ENCODE results near the gene ARRB1.

Gene ARRB1

DNA sequence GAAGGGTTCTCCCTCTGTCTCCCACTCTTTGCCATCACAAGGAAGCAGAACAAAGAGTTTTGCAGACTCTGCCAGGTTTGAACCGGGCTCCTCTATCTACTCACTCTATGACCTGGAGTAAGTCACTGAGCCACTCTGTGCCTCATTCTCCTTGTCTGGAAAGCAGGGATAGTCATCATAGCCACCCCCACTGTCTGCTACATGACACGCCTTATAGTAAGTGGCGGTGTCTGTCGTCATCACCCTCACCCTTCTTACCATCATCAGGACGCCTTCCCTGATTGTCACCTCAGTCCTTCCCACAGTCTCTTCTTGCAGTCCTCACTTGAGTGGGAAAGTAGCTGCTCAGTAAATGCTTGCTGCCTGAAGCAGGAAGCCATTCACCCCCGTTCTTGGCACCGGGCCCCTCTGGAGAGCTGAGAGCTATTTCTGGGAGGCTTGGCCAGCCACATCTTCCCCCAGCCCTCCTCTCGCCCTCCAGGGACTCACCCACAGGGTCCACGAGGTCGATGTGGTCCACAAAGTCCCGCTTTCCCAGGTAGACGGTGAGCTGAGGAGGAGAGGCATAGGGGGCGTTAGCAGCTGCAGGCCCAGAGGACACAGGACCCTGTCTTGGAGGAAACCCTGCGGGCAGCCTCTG, 64.5 kb downstream of the ARRB1 start:
- DNase-seq (no peak), ATAC-seq (replicated peaks) (no peak)
- no peak overlapping the region for H3K4me3 Mint-ChIP-seq
- H3K27me3 Mint-ChIP-seq = no peaks in the 10 kb centered on the region
- peak overlapping the region in 1 of 2 donors; percentile 32 for H3K27ac Mint-ChIP-seq
- peaks cover 7% of the 10 kb centered on the region for H3K36me3 Mint-ChIP-seq (ENCODE audit: insufficient read depth)
- peaks cover 0 to 8% of the 10 kb centered on the region in 2 donors for H3K4me1 Mint-ChIP-seq (ENCODE audit: low read depth in 2 of 2)
- no peaks in the 10 kb centered on the region for H3K9me3 Mint-ChIP-seq

DNA sequence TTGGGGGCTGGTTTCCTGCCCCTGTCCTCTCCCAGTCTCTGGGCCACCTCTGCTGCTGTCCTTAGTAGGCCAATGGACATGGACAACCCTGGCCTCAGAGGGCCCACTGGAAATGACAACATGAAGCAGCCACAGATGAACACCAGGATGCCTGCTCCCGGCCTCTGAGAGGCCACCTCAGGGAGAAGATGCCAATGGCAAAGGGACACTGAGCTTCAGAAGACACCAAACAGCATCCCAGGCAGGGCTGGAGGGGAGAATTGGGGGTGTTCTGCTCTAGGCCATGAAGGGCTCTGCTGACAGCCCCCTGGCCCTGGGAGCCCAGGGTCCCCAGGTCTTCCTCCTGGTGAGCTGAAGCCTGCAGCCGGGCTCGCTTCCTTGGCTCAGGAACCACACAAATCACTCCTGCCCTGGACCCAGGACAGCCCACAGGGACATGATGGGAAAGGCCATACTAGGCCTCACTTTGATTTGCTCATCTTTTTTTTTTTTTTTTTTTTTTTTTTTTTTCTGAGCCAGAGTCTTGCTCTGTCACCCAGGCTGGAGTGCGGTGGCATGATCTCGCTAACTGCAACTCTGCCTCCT, 65.6 kb downstream of the ARRB1 start:
- Mint-ChIP-seq H3K36me3 (ENCODE audit: insufficient read depth) (peaks cover 7% of the 10 kb centered on the region), H3K4me1 (ENCODE audit: low read depth in 2 of 2) (peaks cover 0 to 3% of the 10 kb centered on the region in 2 donors), H3K27ac (peak overlapping the region; percentile 23 to 54), H3K9me3 (no peaks in the 10 kb centered on the region), H3K4me3 (no peak overlapping the region), H3K27me3 (no peaks in the 10 kb centered on the region)
- ATAC-seq (replicated peaks) (no peak), DNase-seq (no peak)

DNA sequence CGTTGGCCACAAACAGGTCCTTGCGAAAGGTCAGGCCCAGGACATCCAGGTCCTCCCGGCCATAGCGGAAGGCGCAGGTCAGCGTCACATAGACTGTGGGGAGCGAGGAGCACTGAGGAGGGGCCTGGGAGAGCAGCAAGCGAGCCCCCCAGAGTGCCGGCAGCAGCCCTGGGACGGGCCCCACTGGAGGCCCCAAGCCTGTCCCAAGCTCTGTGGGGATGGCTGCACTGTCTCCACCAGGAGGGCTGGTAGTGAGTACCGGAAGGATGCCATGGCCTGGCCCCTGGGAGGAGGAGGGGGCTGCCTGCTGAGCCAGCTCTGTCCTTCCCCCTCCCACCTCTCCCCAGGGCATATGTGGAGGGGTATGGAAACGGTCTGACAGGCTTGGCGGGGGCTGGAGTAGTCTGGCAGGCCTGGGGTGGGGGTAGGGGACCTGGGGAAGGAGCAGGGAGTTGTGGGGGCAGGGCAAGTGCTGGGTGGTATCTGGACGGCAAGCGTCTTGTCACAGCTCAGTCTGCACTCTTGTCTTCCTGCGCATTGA, 68.0 kb downstream of the ARRB1 start:
- H3K27ac Mint-ChIP-seq = peak overlapping the region in 1 of 2 donors; percentile 65
- no peaks in the 10 kb centered on the region for H3K9me3 Mint-ChIP-seq
- no peak overlapping the region for H3K4me3 Mint-ChIP-seq
- no peak for DNase-seq
- peaks cover 6 to 8% of the 10 kb centered on the region in 2 donors for H3K4me1 Mint-ChIP-seq (ENCODE audit: low read depth in 2 of 2)
- ATAC-seq (replicated peaks) = no peak
- H3K36me3 Mint-ChIP-seq (ENCODE audit: insufficient read depth) = peaks cover 7% of the 10 kb centered on the region
- H3K27me3 Mint-ChIP-seq = no peaks in the 10 kb centered on the region

DNA sequence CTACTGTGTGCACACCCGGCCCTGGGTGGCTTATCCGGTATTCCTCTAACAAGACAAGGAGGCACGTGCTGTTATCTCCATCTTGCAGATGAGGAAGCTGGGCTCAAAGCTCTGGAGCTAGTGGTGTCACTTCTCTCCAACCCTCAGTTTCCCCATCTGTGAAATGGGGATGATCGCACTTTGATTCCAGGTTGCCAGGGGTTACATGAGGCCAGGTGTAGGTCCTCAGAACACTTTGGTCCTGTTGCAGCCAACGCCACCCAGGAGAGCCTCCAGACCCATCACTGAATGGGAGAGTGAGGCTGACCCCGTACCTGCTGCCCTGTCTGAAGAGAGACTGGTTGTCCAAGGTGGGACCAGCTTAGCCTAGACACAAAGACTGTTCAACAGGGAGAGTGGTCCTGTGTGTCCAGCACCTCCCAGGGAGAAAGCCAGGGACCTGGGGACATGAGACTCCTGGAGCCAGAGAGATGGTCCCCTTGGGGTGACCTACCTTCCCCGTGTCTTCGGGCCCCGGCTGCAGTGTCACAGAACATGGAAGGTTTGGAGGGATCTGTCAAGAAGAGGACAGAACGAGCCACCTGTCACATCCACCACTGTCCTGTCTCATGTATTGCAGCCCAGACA, 69.9 kb downstream of the ARRB1 start:
- Mint-ChIP-seq H3K4me3 (no peak overlapping the region), H3K9me3 (no peaks in the 10 kb centered on the region), H3K36me3 (ENCODE audit: insufficient read depth) (peaks cover 10% of the 10 kb centered on the region), H3K27me3 (no peaks in the 10 kb centered on the region), H3K4me1 (ENCODE audit: low read depth in 2 of 2) (peaks cover 16% of the 10 kb centered on the region in 2 donors), H3K27ac (peak overlapping the region; percentile 44 to 53)
- ATAC-seq (replicated peaks) (no peak), DNase-seq (no peak)

DNA sequence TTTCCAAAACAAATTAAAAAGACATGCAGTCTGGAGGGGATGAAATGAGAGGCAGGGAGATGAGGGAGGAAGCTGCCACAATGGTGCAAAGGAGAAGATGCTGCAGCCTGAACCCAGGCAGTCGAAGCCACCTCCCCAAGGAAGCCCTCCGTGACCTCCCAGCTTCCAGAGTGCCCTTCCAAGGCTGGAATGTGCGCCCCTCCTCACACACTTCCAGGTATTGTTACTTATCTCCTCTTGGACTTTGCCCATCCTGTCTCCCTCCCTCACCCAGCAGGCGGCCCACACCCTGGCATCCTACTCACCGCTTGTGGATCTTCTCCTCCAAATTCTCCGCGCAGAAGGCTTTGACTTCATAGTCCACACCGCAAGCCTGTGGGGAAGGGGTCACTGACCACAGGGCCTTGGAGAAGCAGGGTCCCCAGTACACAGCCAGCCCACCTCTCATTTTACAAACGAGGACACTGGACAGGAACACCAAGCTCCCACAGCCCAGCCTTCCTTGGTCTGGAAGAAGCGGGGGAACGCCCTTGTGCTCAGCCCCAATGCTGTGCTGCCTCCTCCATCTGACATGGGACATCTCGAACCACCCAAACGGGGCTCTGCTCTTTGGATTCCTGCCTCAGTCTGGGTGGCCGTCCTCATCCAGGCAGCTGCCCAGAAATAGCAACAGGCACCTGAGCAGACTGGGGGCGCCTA, 70.5 kb downstream of the ARRB1 start:
- Mint-ChIP-seq H3K4me1 (ENCODE audit: low read depth in 2 of 2) (peaks cover 22 to 23% of the 10 kb centered on the region in 2 donors), H3K4me3 (no peak overlapping the region), H3K27ac (peak overlapping the region; percentile 53 to 86), H3K27me3 (no peaks in the 10 kb centered on the region), H3K36me3 (ENCODE audit: insufficient read depth) (peaks cover 6% of the 10 kb centered on the region), H3K9me3 (no peaks in the 10 kb centered on the region)
- DNase-seq (no peak), ATAC-seq (replicated peaks) (no peak)

DNA sequence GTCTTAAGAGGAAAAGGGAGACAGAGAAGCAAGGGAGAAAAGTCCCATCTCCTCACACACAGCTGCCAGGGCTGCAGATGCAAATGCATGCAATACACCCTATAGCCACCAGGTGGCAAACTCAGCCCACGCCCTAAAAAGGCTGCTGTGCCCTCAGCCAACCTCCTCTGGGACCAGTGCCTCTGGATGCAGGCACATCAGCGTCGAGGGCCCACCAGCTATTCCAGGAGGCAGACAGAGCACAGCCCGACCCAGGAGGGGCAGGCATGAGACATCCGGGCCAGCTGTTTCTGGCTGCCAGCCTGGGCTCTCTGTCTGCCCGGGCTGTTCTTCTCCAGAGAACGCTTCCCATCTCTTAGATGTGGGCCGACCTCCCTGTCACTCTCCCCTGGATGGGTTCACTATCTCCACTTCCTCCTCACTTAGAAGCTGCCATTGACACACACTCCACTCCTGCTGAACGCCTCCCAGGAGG, 71.2 kb downstream of the ARRB1 start:
- Mint-ChIP-seq H3K27me3 (no peaks in the 10 kb centered on the region), H3K4me3 (no peak overlapping the region), H3K27ac (peak overlapping the region; percentile 80 to 86), H3K9me3 (no peaks in the 10 kb centered on the region), H3K4me1 (ENCODE audit: low read depth in 2 of 2) (peaks cover 29 to 30% of the 10 kb centered on the region in 2 donors), H3K36me3 (ENCODE audit: insufficient read depth) (peaks cover 6% of the 10 kb centered on the region)
- peak; percentile 72 to 77 (median 73) for DNase-seq
- peak; percentile 50 for ATAC-seq (replicated peaks)

DNA sequence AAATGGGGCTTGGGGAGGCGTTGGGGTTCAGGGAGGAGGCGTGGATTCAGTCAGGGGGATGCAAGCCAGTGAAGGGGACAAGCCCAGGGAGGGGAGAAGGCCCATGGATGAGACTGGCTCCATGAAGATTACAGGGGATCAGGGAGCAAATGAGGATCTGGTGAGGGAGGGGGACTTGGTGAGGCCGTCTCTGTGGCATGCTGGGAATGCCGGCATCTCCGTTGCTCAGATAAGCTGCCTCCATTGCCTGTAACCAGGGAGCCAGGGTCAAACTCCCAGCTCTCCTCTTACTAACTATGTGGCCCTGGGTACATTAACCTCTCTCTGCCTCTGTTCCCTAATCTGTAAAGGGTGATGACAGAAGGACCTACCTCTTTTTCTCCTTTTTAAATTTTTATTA, 72.2 kb downstream of the ARRB1 start:
- Mint-ChIP-seq H3K27me3 (no peaks in the 10 kb centered on the region), H3K36me3 (ENCODE audit: insufficient read depth) (peaks cover 5% of the 10 kb centered on the region), H3K27ac (peak overlapping the region; percentile 84 to 96), H3K4me3 (no peak overlapping the region), H3K4me1 (ENCODE audit: low read depth in 2 of 2) (peaks cover 31 to 33% of the 10 kb centered on the region in 2 donors), H3K9me3 (no peaks in the 10 kb centered on the region)
- ATAC-seq (replicated peaks) (no peak), DNase-seq (no peak)

DNA sequence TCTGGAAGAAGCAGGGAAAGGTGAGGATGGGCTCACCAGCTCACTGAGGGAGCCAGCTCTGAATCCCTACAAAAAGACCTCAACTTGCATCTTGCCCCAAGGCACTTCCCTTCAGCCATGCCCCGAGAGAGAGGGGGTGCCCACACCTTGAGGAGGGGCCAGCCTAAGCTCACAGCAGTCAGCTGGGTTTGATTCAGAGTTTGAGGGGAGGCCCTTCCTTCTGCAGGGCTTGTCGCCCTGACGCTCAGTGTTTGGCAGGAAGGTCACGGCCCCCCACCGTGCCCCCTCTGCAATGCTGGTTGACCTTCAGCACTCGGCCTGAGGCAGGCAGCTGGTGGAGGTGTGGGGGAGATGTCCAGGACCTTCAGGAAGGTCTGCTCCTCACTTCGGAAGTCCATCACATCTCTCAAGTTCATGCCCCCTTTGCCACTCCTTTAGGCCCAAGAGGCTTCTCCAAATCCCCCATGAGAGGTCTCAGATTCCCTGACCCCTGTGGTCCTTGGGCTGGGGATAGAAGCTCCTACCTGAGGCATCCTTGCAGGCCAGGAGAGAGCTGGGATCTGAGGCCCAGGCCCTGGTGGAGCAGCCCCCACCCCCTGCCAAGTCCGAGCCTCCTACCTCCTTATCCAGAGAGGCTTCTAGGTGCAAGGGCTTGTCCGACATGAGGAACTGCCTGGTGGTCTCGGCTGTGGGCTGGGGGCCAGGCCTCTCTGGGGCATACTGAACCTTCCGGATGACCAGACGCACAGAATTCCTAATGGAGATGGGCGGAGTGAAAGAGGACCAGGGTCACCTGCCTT, 73.3 kb downstream of the ARRB1 start:
- Mint-ChIP-seq H3K36me3 (ENCODE audit: insufficient read depth) (peaks cover 3% of the 10 kb centered on the region), H3K9me3 (no peaks in the 10 kb centered on the region), H3K27me3 (no peaks in the 10 kb centered on the region), H3K4me3 (no peak overlapping the region), H3K27ac (peak overlapping the region; percentile 96 to 99), H3K4me1 (ENCODE audit: low read depth in 2 of 2) (peaks cover 38% of the 10 kb centered on the region in 2 donors)
- no peak for DNase-seq
- no peak for ATAC-seq (replicated peaks)

DNA sequence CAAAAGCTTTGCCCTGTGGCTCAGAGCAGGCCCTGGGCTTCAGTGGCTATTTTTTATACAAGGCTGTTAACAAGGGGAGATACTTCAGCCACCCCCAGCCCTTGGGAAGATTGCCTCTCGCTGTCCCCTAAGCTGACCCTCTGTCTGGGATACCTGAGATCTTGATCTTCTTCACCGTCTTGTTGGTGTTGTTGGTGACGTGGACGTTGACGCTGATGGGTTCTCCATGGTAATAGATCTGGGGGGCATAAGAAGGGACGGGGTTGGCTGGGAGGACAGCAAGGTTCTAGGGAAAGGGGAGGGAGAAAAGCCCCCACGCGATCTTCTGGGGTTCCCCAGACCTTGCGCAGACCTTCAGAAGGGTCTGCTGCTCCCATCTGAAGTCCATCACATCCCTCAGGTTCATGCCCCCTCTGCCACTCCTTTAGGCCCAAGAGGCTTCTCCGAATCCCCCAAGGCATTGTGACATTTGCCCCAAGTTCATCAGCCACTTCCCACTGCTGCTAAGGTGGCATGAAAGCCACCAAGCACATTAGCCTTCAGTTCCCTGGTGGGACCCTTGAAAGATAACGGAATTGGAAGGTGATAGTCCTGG, 74.2 kb downstream of the ARRB1 start:
- H3K27ac Mint-ChIP-seq = peak overlapping the region; percentile 96 to 99
- peaks cover 41 to 44% of the 10 kb centered on the region in 2 donors for H3K4me1 Mint-ChIP-seq (ENCODE audit: low read depth in 2 of 2)
- H3K9me3 Mint-ChIP-seq = no peaks in the 10 kb centered on the region
- DNase-seq (no peak), ATAC-seq (replicated peaks) (no peak)
- peak overlapping the region; percentile 19 to 44 for H3K4me3 Mint-ChIP-seq
- peaks cover 8% of the 10 kb centered on the region for H3K36me3 Mint-ChIP-seq (ENCODE audit: insufficient read depth)
- no peaks in the 10 kb centered on the region for H3K27me3 Mint-ChIP-seq

DNA sequence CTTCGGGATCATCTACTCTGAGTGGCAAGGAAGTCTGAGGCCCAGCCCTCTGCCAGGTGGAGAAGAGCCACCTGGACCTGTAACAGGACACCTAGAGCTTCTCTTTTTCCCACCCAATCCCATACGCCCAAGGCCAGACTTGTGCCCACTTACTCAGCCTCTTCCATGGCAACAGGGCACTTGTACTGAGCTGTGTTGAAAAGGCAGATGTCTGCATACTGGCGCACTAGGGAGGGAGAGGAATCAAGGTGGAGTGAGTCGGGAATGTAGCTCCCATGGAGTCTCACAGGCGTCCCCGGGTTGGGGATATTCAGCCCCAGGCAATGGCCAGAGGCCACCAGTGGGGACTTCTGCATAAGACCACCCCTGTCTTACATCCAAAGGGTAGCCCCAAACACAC, 74.8 kb downstream of the ARRB1 start:
- Mint-ChIP-seq H3K27ac (peak overlapping the region; percentile 96 to 99), H3K4me3 (peak overlapping the region; percentile 79 to 83), H3K36me3 (ENCODE audit: insufficient read depth) (peaks cover 8% of the 10 kb centered on the region), H3K9me3 (no peaks in the 10 kb centered on the region), H3K27me3 (no peaks in the 10 kb centered on the region), H3K4me1 (ENCODE audit: low read depth in 2 of 2) (peaks cover 41 to 48% of the 10 kb centered on the region in 2 donors)
- ATAC-seq (replicated peaks) (no peak), DNase-seq (no peak)

DNA sequence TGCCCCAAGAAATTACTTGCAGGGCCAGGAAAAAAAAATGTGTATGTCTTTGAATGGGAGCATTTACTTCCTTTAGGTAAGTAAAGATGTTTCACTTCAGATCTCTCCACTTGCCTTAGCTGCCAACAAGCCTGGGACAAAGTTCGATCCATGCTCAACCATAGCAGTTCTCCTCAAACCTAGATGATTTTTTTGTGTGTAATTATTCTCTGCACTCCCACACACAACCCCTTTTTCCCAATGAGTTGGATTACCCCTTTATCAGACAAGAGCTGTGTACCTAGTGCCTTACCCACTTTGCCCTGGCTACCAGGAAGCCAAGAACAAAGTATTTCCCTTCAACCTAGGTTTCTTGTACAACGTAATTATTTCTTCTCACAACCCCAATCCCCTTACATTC, 75.3 kb downstream of the ARRB1 start:
- Mint-ChIP-seq H3K27ac (peak overlapping the region; percentile 96 to 99), H3K36me3 (ENCODE audit: insufficient read depth) (peaks cover 8% of the 10 kb centered on the region), H3K27me3 (no peaks in the 10 kb centered on the region), H3K4me1 (ENCODE audit: low read depth in 2 of 2) (peaks cover 45 to 52% of the 10 kb centered on the region in 2 donors), H3K4me3 (peak overlapping the region; percentile 79 to 83), H3K9me3 (no peaks in the 10 kb centered on the region)
- DNase-seq = no peak
- ATAC-seq (replicated peaks) = no peak

DNA sequence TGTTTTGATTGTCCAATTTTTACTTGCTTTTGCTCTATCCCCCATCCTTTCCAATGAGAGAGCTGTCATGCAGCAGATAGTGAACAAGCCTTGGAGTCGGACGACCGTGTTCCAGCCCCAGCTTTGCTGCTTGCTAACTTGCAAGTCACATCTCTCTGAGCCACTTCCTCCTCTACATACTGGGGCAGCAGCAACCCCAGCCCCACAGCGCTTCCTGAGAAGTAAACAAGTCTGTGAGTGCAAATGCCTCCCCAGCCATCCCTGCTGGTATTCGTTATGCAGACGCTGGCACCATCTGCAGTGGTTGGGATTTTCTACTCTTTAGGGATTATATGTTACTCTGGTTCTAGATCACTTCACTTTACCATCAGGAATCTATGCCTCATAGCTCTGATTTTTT, 75.9 kb downstream of the ARRB1 start:
- peak overlapping the region; percentile 96 to 99 for H3K27ac Mint-ChIP-seq

More for the DNA sequence above, 75.9 kb downstream of the ARRB1 start:
- ATAC-seq (replicated peaks) (peak; percentile 97), DNase-seq (peak; percentile 58 to 69 (median 58))
- peak overlapping the region; percentile 79 to 83 for H3K4me3 Mint-ChIP-seq
- H3K27me3 Mint-ChIP-seq = no peaks in the 10 kb centered on the region
- peaks cover 8% of the 10 kb centered on the region for H3K36me3 Mint-ChIP-seq (ENCODE audit: insufficient read depth)
- H3K9me3 Mint-ChIP-seq = no peaks in the 10 kb centered on the region
- H3K4me1 Mint-ChIP-seq (ENCODE audit: low read depth in 2 of 2) = peaks cover 45 to 56% of the 10 kb centered on the region in 2 donors

Data from effector memory CD8-positive, alpha-beta T cell (primary cell).